PC-3 (cell line): ENCODE measurements around the gene DMD. TPM values are rescaled to one million over a fixed set of nuclear protein-coding genes. Genes with fewer than 3 reads are reported as not detected.

Experiments used
- ATAC-seq: fragments of 200-7000 bp; cut with Tn5 transposase; 2 replicates; pipeline ENCODE4 v1.9.1; 2020; ENCODE audit warnings: mild to moderate bottlenecking, moderate library complexity
- BruUV-seq: library from RNA; stranded (reverse); fragments of 400-500 nt; replicated peaks from 2 replicates; lab custom pipeline; 2021; lab: Mats Ljungman, UMichigan
- CTCF ChIA-PET: fragments of 300-600 bp; sonication (Branson Sonifier 250); formaldehyde crosslinking; loops from one replicate; lab custom pipeline; 2022; ENCODE audit warnings: antibody characterized with exemption; lab: Charles Lee
- POLR2A ChIA-PET: fragments of 300-600 bp; sonication (Branson Sonifier 250); formaldehyde crosslinking; loops from one replicate; lab custom pipeline; 2022; ENCODE audit warnings: antibody characterized with exemption; ENCODE audit not compliant: unreplicated experiment; lab: Charles Lee
- DNase-seq: peaks from one replicate; pipeline ENCODE4 v3.0.0-alpha.2; 2015
- H2AFZ ChIP-seq: fragments of 300-600 bp; sonication (generic); 2 replicates; pipeline ENCODE4 v1.6.0; 2016; ENCODE audit warnings: antibody characterized with exemption, low read length
- H3F3A ChIP-seq: fragments of 300-600 bp; sonication (generic); one replicate; pipeline ENCODE4 v1.6.0; 2017; ENCODE audit warnings: antibody characterized with exemption, low read length, control low read depth, mild to moderate bottlenecking; ENCODE audit not compliant: unreplicated experiment
- H3K27ac ChIP-seq: fragments of 300-600 bp; sonication (generic); 2 replicates; pipeline ENCODE4 v1.5.1; 2016; ENCODE audit warnings: mild to moderate bottlenecking, low read length
- H3K27me3 ChIP-seq: fragments of 300-600 bp; sonication (generic); 2 replicates; pipeline ENCODE4 v1.6.1; 2016; ENCODE audit warnings: low read length, mixed read lengths
- H3K36me3 ChIP-seq: fragments of 300-600 bp; sonication (generic); 2 replicates; pipeline ENCODE4 v1.6.1; 2016; ENCODE audit warnings: low read depth, mixed run types, low read length, mixed read lengths
- H3K4me1 ChIP-seq: fragments of 300-600 bp; sonication (generic); 2 replicates; pipeline ENCODE4 v1.5.1; 2016; ENCODE audit warnings: low read length; ENCODE audit not compliant: insufficient read depth
- H3K4me2 ChIP-seq: fragments of 300-600 bp; sonication (generic); 2 replicates; pipeline ENCODE4 v1.6.0; 2016; ENCODE audit warnings: low read length
- H3K4me3 ChIP-seq: fragments of 300-600 bp; sonication (generic); 2 replicates; pipeline ENCODE4 v1.5.1; 2016; ENCODE audit warnings: mild to moderate bottlenecking, low read length, mixed read lengths
- H3K79me2 ChIP-seq: fragments of 300-600 bp; sonication (generic); 2 replicates; pipeline ENCODE4 v1.6.1; 2017; ENCODE audit warnings: low read length, mixed read lengths
- H3K9ac ChIP-seq: fragments of 300-600 bp; sonication (generic); 2 replicates; pipeline ENCODE4 v1.6.0; 2016; ENCODE audit warnings: mild to moderate bottlenecking, low read length
- H3K9me2 ChIP-seq: fragments of 300-600 bp; sonication (generic); replicated peaks from 2 replicates; pipeline ENCODE4 v1.6.1; 2016; ENCODE audit warnings: mixed run types, low read length, mixed read lengths
- H3K9me3 ChIP-seq: fragments of 300-600 bp; sonication (generic); 2 replicates; pipeline ENCODE4 v1.6.1; 2016; ENCODE audit warnings: low read length, mixed read lengths
- H4K20me1 ChIP-seq: fragments of 300-600 bp; sonication (generic); 2 replicates; pipeline ENCODE4 v1.6.1; 2016; ENCODE audit warnings: low read length, mixed read lengths
- EZH2 ChIP-seq: fragments of 300-600 bp; sonication (generic); IDR thresholded peaks from one replicate; pipeline ENCODE4 v1.6.1; 2017; ENCODE audit warnings: antibody characterized with exemption, mild to moderate bottlenecking, low read length; ENCODE audit not compliant: unreplicated experiment
- EZH2phosphoT487 ChIP-seq: fragments of 300-600 bp; sonication (generic); IDR thresholded peaks from 2 replicates; pipeline ENCODE4 v1.6.1; 2018; ENCODE audit warnings: mild to moderate bottlenecking, antibody characterized with exemption, low read length, borderline replicate concordance
- intact Hi-C: fragments of 100-400 bp; cut with micrococcal nuclease; formaldehyde crosslinking; loops from 2 replicates; pipeline ENCODE4 v1.9.0; 2023
- total RNA-seq: library from RNA; depleted of rRNA; stranded (reverse); fragments of >200 nt; gene quantifications from 2 replicates; pipeline ENCODE4 v1.2.3, GENCODE V29; 2014
- TF ChIP-seq, protein P1 (sequence below): fragments of 300-600 bp; sonication (generic); conservative IDR thresholded peaks from 2 replicates; pipeline ENCODE4 v1.5.1; 2017; ENCODE audit warnings: antibody characterized with exemption, low read depth, mild to moderate bottlenecking, low read length

Gene DMD
- total RNA-seq, 1 experiment from 2014 or later = not detected

DNA sequence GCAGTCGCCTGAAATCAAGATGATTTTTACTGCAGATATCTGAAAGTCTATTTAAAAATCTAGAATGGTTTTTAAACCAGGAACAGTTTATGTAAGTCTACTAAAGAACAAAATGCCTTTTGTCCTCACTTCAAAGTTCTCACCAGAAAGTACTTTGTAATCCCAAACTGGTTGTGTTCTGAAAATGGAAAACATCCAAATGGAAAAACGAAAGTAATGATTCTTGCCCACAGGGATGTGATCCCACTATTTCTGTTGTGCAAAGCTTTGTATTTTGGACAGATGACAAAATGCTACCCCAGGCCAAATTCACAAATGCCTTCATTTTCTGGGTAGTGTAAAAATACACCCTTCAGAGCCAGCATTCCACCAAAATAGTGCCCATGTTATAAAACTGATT lies 1874.0 kb downstream of the DMD start:
- Histone ChIP-seq H3K36me3 (no peaks in the 10 kb centered on the region), H3K9ac (no peak overlapping the region), H3K4me2 (no peak overlapping the region), H3K79me2 (no peaks in the 10 kb centered on the region), H3K9me2 (no peaks in the 10 kb centered on the region), H3K4me1 (no peaks in the 10 kb centered on the region), H3K27me3 (no peaks in the 10 kb centered on the region), H3F3A (no peaks in the 10 kb centered on the region), H3K27ac (no peak overlapping the region), H3K4me3 (no peak overlapping the region), H3K9me3 (no peaks in the 10 kb centered on the region), H4K20me1 (no peaks in the 10 kb centered on the region), H2AFZ (no peak overlapping the region)
- TF ChIP-seq, protein P1, sequence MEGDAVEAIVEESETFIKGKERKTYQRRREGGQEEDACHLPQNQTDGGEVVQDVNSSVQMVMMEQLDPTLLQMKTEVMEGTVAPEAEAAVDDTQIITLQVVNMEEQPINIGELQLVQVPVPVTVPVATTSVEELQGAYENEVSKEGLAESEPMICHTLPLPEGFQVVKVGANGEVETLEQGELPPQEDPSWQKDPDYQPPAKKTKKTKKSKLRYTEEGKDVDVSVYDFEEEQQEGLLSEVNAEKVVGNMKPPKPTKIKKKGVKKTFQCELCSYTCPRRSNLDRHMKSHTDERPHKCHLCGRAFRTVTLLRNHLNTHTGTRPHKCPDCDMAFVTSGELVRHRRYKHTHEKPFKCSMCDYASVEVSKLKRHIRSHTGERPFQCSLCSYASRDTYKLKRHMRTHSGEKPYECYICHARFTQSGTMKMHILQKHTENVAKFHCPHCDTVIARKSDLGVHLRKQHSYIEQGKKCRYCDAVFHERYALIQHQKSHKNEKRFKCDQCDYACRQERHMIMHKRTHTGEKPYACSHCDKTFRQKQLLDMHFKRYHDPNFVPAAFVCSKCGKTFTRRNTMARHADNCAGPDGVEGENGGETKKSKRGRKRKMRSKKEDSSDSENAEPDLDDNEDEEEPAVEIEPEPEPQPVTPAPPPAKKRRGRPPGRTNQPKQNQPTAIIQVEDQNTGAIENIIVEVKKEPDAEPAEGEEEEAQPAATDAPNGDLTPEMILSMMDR = no peak
- TF ChIP-seq EZH2phosphoT487 (no peak), EZH2 (no peak)
- intact Hi-C loops = no loop called here
- ATAC-seq (no peak), DNase-seq (no peak)
- ChIA-PET CTCF (no interaction called here), POLR2A (no interaction called here)
- BruUV-seq = no TSS peak

- Histone ChIP-seq H3K79me2 (no peaks in the 10 kb centered on the region), H3K9me3 (no peaks in the 10 kb centered on the region), H3K36me3 (no peaks in the 10 kb centered on the region), H3K9ac (no peak overlapping the region), H3K27ac (no peak overlapping the region), H2AFZ (no peak overlapping the region), H3K4me2 (no peak overlapping the region), H4K20me1 (no peaks in the 10 kb centered on the region), H3K9me2 (no peaks in the 10 kb centered on the region), H3K27me3 (no peaks in the 10 kb centered on the region), H3K4me1 (no peaks in the 10 kb centered on the region), H3F3A (no peaks in the 10 kb centered on the region), H3K4me3 (no peak overlapping the region)
- POLR2A ChIA-PET = no interaction called here
- intact Hi-C loops = no loop called here
- BruUV-seq = no TSS peak
- TF ChIP-seq, protein P1 = no peak
- TF ChIP-seq EZH2phosphoT487 = no peak
- no peak for TF ChIP-seq EZH2
- CTCF ChIA-PET = no interaction called here
- no peak for ATAC-seq
- DNase-seq = no peak
These were observed 1874.9 kb downstream of the DMD start for GRCh38 chrX:31336419-31336818.

DNA sequence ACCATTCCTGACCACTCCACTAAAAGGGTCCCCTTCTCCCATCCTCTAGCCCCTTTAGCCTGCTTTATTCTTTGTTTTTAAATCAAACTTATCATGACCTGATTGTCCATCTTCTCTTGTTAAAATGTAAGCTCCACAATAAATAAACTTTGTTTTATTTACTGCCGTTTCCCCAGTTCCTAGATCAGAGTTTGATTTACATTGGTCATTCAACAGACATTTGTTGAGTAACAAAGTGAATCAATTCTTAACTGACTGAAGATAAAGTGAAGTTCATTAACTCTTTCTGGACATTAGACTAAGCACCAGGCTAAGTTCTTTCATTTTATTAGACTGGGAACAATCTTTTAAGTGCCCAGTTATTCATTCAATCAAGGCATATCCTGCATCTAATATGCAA lies 1876.4 kb downstream of the DMD start:
- ChIA-PET POLR2A (no interaction called here), CTCF (no interaction called here)
- Histone ChIP-seq H4K20me1 (no peaks in the 10 kb centered on the region), H3K36me3 (no peaks in the 10 kb centered on the region), H3K4me3 (no peak overlapping the region), H3F3A (no peaks in the 10 kb centered on the region), H3K9me3 (no peaks in the 10 kb centered on the region), H2AFZ (no peak overlapping the region), H3K79me2 (no peaks in the 10 kb centered on the region), H3K27ac (no peak overlapping the region), H3K4me2 (no peak overlapping the region), H3K27me3 (no peaks in the 10 kb centered on the region), H3K9me2 (no peaks in the 10 kb centered on the region), H3K9ac (no peak overlapping the region), H3K4me1 (no peaks in the 10 kb centered on the region)
- DNase-seq (no peak), ATAC-seq (no peak)
- intact Hi-C loops = no loop called here
- TF ChIP-seq EZH2 (no peak), EZH2phosphoT487 (no peak)
- TF ChIP-seq, protein P1 = no peak
- no TSS peak for BruUV-seq
